CD4-positive, alpha-beta memory T cell (primary cell): ENCODE measurements around the gene HLA-DMB. TPM values are rescaled to one million over a fixed set of nuclear protein-coding genes. Genes with fewer than 3 reads are reported as not detected.

Experiments used
- CTCF ChIA-PET: fragments of 350-600 bp; sonication (Branson Sonifier 250); formaldehyde crosslinking; loops from one replicate; lab custom pipeline; 2021; ENCODE audit warnings: inconsistent platforms; ENCODE audit not compliant: partially characterized antibody; lab: Charles Lee
- POLR2A ChIA-PET: fragments of 350-600 bp; sonication (Branson Sonifier 250); formaldehyde crosslinking; loops from one replicate; lab custom pipeline; 2021; ENCODE audit not compliant: partially characterized antibody; lab: Charles Lee
- DNase-seq, 5 donors: peaks; one replicate each; pipeline versions ENCODE4 v3.0.0 to v3.0.0-alpha.2; 2020 to 2022; ENCODE audit warnings: mixed read lengths in 1 of 5
- H3K27ac ChIP-seq: one replicate; pipeline ENCODE4 v1.7.0; 2013; ENCODE audit warnings: low read depth, low read length
- H3K27me3 ChIP-seq: 2 replicates; pipeline ENCODE4 v1.7.0; 2013; ENCODE audit warnings: mild to moderate bottlenecking, low read length, moderate library complexity; ENCODE audit not compliant: insufficient read depth
- H3K36me3 ChIP-seq: 2 replicates; pipeline ENCODE4 v1.7.0; 2013; ENCODE audit warnings: mild to moderate bottlenecking, low read length, moderate library complexity; ENCODE audit not compliant: insufficient read depth
- H3K4me1 ChIP-seq: 2 replicates; pipeline ENCODE4 v1.7.0; 2013; ENCODE audit warnings: mild to moderate bottlenecking, low read length, moderate library complexity; ENCODE audit not compliant: insufficient read depth
- H3K4me3 ChIP-seq, 2 donors: one replicate each; pipeline ENCODE4 v1.7.0; 2013; ENCODE audit warnings: low read length in 2 of 2, mild to moderate bottlenecking in 1 of 2
- H3K9me3 ChIP-seq, 2 donors: one replicate each; pipeline ENCODE4 v1.7.0; 2013; ENCODE audit warnings: low read length in 2 of 2, control low read depth in 1 of 2; ENCODE audit not compliant: control insufficient read depth in 1 of 2
- H3K27ac Mint-ChIP-seq, 7 donors: one replicate each; pipeline ENCODE4 v1.8.0; 2020 to 2021; ENCODE audit warnings: mixed read lengths in 7 of 7, mild to moderate bottlenecking in 6 of 7, inconsistent platforms in 3 of 7, moderate library complexity in 3 of 7
- H3K27me3 Mint-ChIP-seq, 2 donors: one replicate each; pipeline ENCODE4 v1.8.0; 2020 to 2021; ENCODE audit warnings: mixed read lengths in 2 of 2
- H3K36me3 Mint-ChIP-seq, 2 donors: one replicate each; pipeline ENCODE4 v1.8.0; 2020 to 2021; ENCODE audit warnings: mixed read lengths in 2 of 2, inconsistent platforms in 1 of 2, mild to moderate bottlenecking in 1 of 2
- H3K4me1 Mint-ChIP-seq, 4 donors: one replicate each; pipeline ENCODE4 v1.8.0; 2020 to 2021; ENCODE audit warnings: mixed read lengths in 4 of 4, mild to moderate bottlenecking in 1 of 4
- H3K4me3 Mint-ChIP-seq, 8 donors: one replicate each; pipeline ENCODE4 v1.8.0; 2020 to 2021; ENCODE audit warnings: mixed read lengths in 8 of 8, mild to moderate bottlenecking in 7 of 8, moderate library complexity in 6 of 8, inconsistent platforms in 3 of 8
- H3K9me3 Mint-ChIP-seq, 8 donors: one replicate each; pipeline ENCODE4 v1.8.0; 2020 to 2021; ENCODE audit warnings: mixed read lengths in 8 of 8, mild to moderate bottlenecking in 5 of 8, inconsistent platforms in 3 of 8, moderate library complexity in 1 of 8
- intact Hi-C: fragments of 100-400 bp; cut with micrococcal nuclease; formaldehyde crosslinking; loops from one replicate; pipeline ENCODE4 v1.15.1; 2023
- polyA plus RNA-seq, 2 donors: library from polyadenylated mRNA; unstranded; fragments of 300-500 nt; fragmentation: Illumina TruSeq; gene quantifications; one replicate each; pipeline ENCODE4 v1.2.3, GENCODE V29; 2021
- total RNA-seq, 2 experiments: library from RNA; stranded (reverse); gene quantifications; one replicate each; pipeline ENCODE4 v1.2.3, GENCODE V29; 2021

HLA-DMB gene
- total and polyA plus RNA-seq, 4 experiments from 2014 or later, result 7.6 to 15.5 (median 8.0) TPM

DNA sequence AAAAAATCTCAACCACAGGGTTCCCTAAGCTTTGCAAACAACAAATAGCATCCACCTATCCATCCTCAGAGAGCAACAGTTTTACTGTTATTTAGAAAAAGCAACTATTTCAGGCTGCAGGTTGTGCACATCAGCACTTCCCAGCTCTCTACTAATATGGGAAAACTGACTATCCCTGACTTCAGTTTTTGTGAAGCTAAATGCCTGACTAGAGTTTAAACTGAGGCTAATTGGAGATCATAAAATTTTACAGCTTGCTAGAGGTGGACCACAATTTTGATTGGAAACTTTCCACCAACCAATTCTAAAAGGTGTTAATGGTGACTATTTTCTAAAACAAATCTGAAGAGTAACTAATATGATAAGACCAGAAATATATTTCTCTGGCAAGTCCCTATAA, 36.9 kb downstream of the HLA-DMB start:
- no peaks in the 10 kb centered on the region for H3K27me3 ChIP-seq
- H3K9me3 ChIP-seq, result no peaks in the 10 kb centered on the region
- no peaks in the 10 kb centered on the region for H3K36me3 ChIP-seq
- no peak overlapping the region for H3K4me3 ChIP-seq
- Mint-ChIP-seq H3K4me1 (no peaks in the 10 kb centered on the region), H3K36me3 (peaks cover 0 to 9% of the 10 kb centered on the region in 2 donors), H3K9me3 (no peaks in the 10 kb centered on the region), H3K27me3 (peaks cover 1 to 2% of the 10 kb centered on the region in 2 donors), H3K4me3 (no peak overlapping the region), H3K27ac (no peak overlapping the region)
- intact Hi-C loops, result no loop called here
- ChIA-PET CTCF (interaction anchor here (1.0 to 1.1 kb wide), 5 partner anchors 9 to 81 kb away, joined by 3 to 5 read pairs (median 4); no protein-coding TSS in a partner anchor), POLR2A (interaction anchor here (1.8 kb wide), 1 partner anchor 9 kb away, joined by 6 read pairs; no protein-coding TSS in a partner anchor)
- DNase-seq, result no peak
- no peak overlapping the region for H3K27ac ChIP-seq
- no peaks in the 10 kb centered on the region for H3K4me1 ChIP-seq

DNA sequence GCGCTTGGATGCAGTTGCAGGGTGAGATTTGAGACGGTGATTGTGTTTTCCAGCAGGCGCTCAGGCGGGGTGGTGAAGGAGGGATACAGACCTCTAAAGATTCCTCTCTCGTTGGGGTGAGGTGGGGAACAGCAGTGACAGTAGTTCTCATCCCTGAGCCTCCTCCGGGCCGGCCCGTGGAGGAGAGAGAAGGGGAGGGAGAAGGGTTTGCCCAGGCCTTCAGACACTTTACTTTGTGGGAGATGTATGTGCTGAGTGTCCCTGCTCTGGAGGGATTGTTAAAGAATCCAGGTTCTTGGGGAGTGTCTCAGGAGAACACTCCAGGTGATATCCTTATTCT, 45.9 kb downstream of the HLA-DMB start:
- Mint-ChIP-seq H3K27me3 (no peaks in the 10 kb centered on the region), H3K36me3 (peaks cover 0 to 7% of the 10 kb centered on the region in 2 donors), H3K4me3 (peak overlapping the region; percentile 99 to 100 (median 100)), H3K9me3 (no peaks in the 10 kb centered on the region), H3K4me1 (peaks cover 14 to 45% (median 26%) of the 10 kb centered on the region in 4 donors), H3K27ac (peak overlapping the region; percentile 93 to 99 (median 98))
- no peaks in the 10 kb centered on the region for H3K27me3 ChIP-seq
- DNase-seq, result no peak
- no peaks in the 10 kb centered on the region for H3K36me3 ChIP-seq
- POLR2A ChIA-PET, result interaction anchor here (0.5 to 7.3 kb wide), 16 partner anchors 8 to 479 kb away, joined by 3 to 186 read pairs (median 6); partner anchors contain the start of genes BRD2, HLA-DMA, HLA-DPB1 and PSMB8
- H3K27ac ChIP-seq, result peak overlapping the region; percentile 84
- no peaks in the 10 kb centered on the region for H3K9me3 ChIP-seq
- peaks cover 21% of the 10 kb centered on the region for H3K4me1 ChIP-seq
- CTCF ChIA-PET, result interaction anchor here (0.6 to 6.5 kb wide), 11 partner anchors 9 to 98 kb away, joined by 3 to 50 read pairs (median 4); partner anchors contain the start of genes HLA-DMA and HLA-DMB
- intact Hi-C loops, result loop anchor here (2.0 to 10.0 kb wide), 4 partner anchors 50 to 310 kb away; partner anchors contain the start of genes HLA-DMA, HSD17B8, PSMB8 and RING1
- peak overlapping the region; percentile 78 to 90 for H3K4me3 ChIP-seq

DNA sequence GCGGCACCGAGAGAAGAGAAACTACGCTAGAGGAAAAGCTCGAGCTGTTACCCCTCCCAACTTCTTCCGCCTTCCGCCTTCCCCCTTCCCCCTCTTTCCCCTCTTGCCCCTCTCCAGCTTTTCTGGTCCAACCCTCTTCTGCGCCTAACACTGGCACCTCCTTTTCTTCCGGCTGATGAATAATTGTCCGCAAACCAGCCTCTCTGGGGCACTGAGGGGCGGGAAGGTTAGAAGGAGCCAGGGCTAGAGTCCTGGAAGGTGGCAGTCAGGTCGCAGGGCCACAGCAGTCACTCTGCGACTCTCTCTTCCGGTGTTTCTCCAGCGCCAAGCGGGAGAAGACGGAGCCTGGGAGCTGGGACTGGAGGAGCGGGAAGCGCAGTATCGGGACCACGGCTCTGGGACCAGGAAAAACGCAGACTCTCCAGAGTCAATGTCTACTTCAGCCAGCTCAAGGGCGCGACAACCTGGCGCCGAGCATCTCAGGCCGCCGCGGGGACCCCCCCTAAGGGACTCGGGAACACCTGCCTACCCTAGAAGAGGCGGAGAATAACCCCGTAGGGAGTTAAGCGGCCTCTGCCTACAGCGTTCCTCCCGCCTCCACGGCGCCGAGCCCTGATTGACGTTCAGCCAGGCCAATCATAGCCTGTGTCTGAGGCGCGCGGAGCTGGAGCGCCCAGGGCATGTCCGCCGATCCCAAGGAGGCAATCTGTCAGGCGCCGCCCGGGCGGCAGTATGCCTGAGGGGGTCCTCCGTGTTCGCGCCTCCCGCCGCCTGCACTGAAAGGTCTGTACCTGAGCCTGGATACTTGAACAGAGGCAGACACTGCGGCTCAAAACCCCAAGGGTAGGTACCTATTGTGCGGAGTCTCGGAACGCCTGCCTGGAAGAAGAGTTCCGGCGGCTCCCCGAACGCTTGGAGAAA, 46.5 kb downstream of the HLA-DMB start:
- no peaks in the 10 kb centered on the region for H3K9me3 ChIP-seq
- H3K27me3 ChIP-seq, result no peaks in the 10 kb centered on the region
- H3K27ac ChIP-seq, result peak overlapping the region; percentile 84
- H3K4me1 Mint-ChIP-seq, result peaks cover 14 to 45% (median 26%) of the 10 kb centered on the region in 4 donors
- H3K36me3 ChIP-seq, result no peaks in the 10 kb centered on the region
- ChIA-PET CTCF (interaction anchor here (0.6 to 6.5 kb wide), 15 partner anchors 8 to 99 kb away, joined by 3 to 50 read pairs (median 4); partner anchors contain the start of genes BRD2, HLA-DMA and HLA-DMB), POLR2A (interaction anchor here (0.5 to 7.3 kb wide), 19 partner anchors 9 to 480 kb away, joined by 3 to 186 read pairs (median 6); partner anchors contain the start of genes BRD2, HLA-DMA, HLA-DPB1 and PSMB8)
- no peaks in the 10 kb centered on the region for H3K27me3 Mint-ChIP-seq
- peaks cover 0 to 7% of the 10 kb centered on the region in 2 donors for H3K36me3 Mint-ChIP-seq
- DNase-seq, result peak; percentile 91 to 97 (median 91)
- H3K4me3 ChIP-seq, result peak overlapping the region; percentile 78 to 90
- intact Hi-C loops, result loop anchor here (2.0 to 10.0 kb wide), 4 partner anchors 50 to 310 kb away; partner anchors contain the start of genes HLA-DMA, HSD17B8, PSMB8 and RING1
- H3K4me3 Mint-ChIP-seq, result peak overlapping the region; percentile 99 to 100 (median 100)
- no peaks in the 10 kb centered on the region for H3K9me3 Mint-ChIP-seq
- H3K27ac Mint-ChIP-seq, result peak overlapping the region; percentile 93 to 99 (median 98)
- peaks cover 21% of the 10 kb centered on the region for H3K4me1 ChIP-seq

DNA sequence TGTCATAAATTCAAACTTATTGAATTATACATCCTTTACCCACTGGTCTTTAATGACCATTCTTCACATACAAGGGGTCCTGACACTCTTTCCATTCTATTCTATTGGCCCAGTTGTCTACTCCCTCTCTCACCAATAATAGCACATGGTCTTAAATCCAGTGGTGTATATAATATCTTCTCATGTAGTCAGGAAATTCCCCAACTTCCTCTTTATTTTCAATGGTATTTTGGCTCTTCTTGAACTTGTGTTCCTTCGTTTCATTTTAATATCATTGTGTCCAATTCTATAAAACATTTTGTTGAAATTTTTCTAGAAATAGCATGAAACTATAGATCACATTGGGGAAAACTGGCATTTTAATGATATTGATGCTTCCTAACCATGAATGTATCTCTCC, 50.0 kb downstream of the HLA-DMB start:
- no peak for DNase-seq
- Histone ChIP-seq H3K9me3 (no peaks in the 10 kb centered on the region), H3K4me1 (peaks cover 10% of the 10 kb centered on the region), H3K4me3 (no peak overlapping the region), H3K36me3 (no peaks in the 10 kb centered on the region), H3K27ac (no peak overlapping the region), H3K27me3 (no peaks in the 10 kb centered on the region)
- intact Hi-C loops, result loop anchor here (10.0 kb wide), 1 partner anchor 314 kb away; the partner anchor contains the start of genes HSD17B8, RING1, RXRB and SLC39A7
- H3K36me3 Mint-ChIP-seq, result peaks cover 0 to 7% of the 10 kb centered on the region in 2 donors
- CTCF ChIA-PET, result interaction anchor here (1.1 to 6.5 kb wide), 4 partner anchors 23 to 95 kb away, joined by 3 to 50 read pairs (median 8); no protein-coding TSS in a partner anchor
- H3K4me1 Mint-ChIP-seq, result peaks cover 8 to 24% (median 15%) of the 10 kb centered on the region in 4 donors
- no peak overlapping the region for H3K4me3 Mint-ChIP-seq
- H3K27ac Mint-ChIP-seq, result no peak overlapping the region
- POLR2A ChIA-PET, result interaction anchor here (1.9 to 7.3 kb wide), 2 partner anchors 82 to 83 kb away, joined by 8 to 186 read pairs; partner anchors contain the start of gene BRD2
- no peaks in the 10 kb centered on the region for H3K27me3 Mint-ChIP-seq
- H3K9me3 Mint-ChIP-seq, result no peaks in the 10 kb centered on the region

DNA sequence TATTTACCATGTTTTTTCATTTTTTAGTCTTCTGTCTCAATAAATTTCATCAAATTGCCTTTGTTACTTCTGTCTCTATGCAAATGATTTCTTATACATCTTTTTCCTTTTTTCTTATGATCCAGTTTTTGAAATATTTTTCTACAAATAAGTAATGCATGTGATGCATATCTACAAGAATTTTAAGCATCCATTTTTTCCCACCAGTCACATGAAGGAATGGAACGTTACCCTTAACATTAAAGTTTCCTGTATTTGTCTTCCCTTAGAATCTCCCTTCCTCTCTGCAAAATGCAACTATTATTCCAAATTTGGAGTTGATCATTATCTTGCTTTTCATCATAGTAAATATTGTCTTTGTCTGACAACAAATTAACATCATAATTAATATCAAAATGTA, 51.3 kb downstream of the HLA-DMB start:
- Mint-ChIP-seq H3K4me1 (peaks cover 1 to 11% (median 5%) of the 10 kb centered on the region in 4 donors), H3K4me3 (no peak overlapping the region), H3K36me3 (peaks cover 0 to 3% of the 10 kb centered on the region in 2 donors), H3K27ac (peak overlapping the region in 1 of 7 donors; percentile 30), H3K27me3 (no peaks in the 10 kb centered on the region), H3K9me3 (no peaks in the 10 kb centered on the region)
- Histone ChIP-seq H3K36me3 (no peaks in the 10 kb centered on the region), H3K4me1 (no peaks in the 10 kb centered on the region), H3K27ac (no peak overlapping the region), H3K9me3 (no peaks in the 10 kb centered on the region), H3K27me3 (no peaks in the 10 kb centered on the region), H3K4me3 (no peak overlapping the region)
- DNase-seq, result no peak
- intact Hi-C loops, result loop anchor here (5.0 kb wide), 1 partner anchor 78 kb away; the partner anchor contains the start of gene BRD2
- CTCF ChIA-PET, result interaction anchor here (1.1 to 1.8 kb wide), 3 partner anchors 21 to 95 kb away, joined by 3 to 11 read pairs (median 4); no protein-coding TSS in a partner anchor
- POLR2A ChIA-PET, result interaction anchor here (1.9 kb wide), 1 partner anchor 83 kb away, joined by 8 read pairs; no protein-coding TSS in a partner anchor

DNA sequence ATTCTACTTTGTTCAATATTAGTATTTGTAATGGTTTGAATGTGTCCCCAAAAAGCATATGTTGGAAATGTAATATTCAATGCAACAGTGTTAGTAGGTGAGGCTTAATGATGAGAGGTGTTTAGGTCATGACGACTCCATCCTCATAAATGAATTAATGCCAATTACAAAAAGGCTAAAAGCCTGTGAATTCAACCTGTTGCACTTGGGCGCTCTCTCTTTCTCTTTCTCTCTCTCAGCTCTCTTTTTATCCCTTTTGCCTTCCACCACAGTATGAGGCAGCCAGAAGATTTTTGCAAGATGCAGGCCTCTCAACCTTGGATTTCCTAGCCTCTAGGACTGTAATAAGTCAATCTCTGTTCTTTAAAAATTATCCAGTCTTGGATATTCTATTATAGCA, 52.3 kb downstream of the HLA-DMB start:
- peaks cover 0 to 4% (median under 1%) of the 10 kb centered on the region in 4 donors for H3K4me1 Mint-ChIP-seq
- CTCF ChIA-PET, result interaction anchor here (1.3 to 2.1 kb wide), 2 partner anchors 65 to 96 kb away, joined by 10 to 12 read pairs; partner anchors contain the start of gene HLA-DMA
- no peaks in the 10 kb centered on the region for H3K36me3 Mint-ChIP-seq
- no peaks in the 10 kb centered on the region for H3K27me3 Mint-ChIP-seq
- no peaks in the 10 kb centered on the region for H3K27me3 ChIP-seq
- H3K4me1 ChIP-seq, result no peaks in the 10 kb centered on the region
- no peaks in the 10 kb centered on the region for H3K9me3 ChIP-seq
- intact Hi-C loops, result loop anchor here (5.0 kb wide), 1 partner anchor 79 kb away; the partner anchor contains the start of gene BRD2
- H3K36me3 ChIP-seq, result no peaks in the 10 kb centered on the region
- POLR2A ChIA-PET, result no interaction called here
- DNase-seq, result no peak
- no peak overlapping the region for H3K27ac ChIP-seq
- no peaks in the 10 kb centered on the region for H3K9me3 Mint-ChIP-seq
- H3K4me3 ChIP-seq, result no peak overlapping the region
- no peak overlapping the region for H3K4me3 Mint-ChIP-seq
- no peak overlapping the region for H3K27ac Mint-ChIP-seq
